Measurements from ENCODE around the gene RHBG.

RHBG gene

DNA sequence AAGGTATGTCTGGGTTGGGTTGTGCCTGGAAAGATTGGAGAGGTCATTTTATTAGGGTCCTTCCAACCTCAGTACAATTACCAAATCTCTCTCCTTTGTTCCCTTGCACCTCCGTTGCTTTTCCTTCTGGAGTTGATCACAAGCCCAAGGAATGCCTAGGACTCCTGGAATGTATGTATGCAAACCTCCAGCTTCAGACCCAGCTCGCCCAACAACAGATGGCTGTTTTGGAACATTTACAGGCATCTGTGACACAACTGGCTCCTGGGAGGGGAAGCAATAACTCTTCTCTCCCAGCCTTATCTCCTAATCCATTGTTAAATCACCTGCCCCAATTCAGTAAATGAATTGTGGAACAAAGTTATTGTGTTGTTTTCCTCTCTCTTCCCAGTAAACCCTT lies 22.4 kb upstream of the RHBG start:
- TF ChIP-seq ZBTB7A (IDR thresholded peaks at IDR 0.05; ENCODE audit: low read depth) (no peak), TAF1 (IDR thresholded peaks at IDR 0.05; ENCODE audit: low read depth) (no peak), FOXM1 (IDR thresholded peaks at IDR 0.05; ENCODE audit: borderline replicate concordance, low read depth) (no peak), EGR1 (IDR thresholded peaks at IDR 0.05) (no peak), NFIC (IDR thresholded peaks at IDR 0.05) (no peak), RAD21 (IDR thresholded peaks at IDR 0.05; ENCODE audit: low read depth) (no peak), TCF12 (IDR thresholded peaks at IDR 0.05; ENCODE audit: low read depth) (no peak), YY1 (IDR thresholded peaks at IDR 0.05; ENCODE audit: low read depth) (no peak), CREB1 (IDR thresholded peaks at IDR 0.05; ENCODE audit: low read depth) (no peak), EP300 (IDR thresholded peaks at IDR 0.05; ENCODE audit: borderline replicate concordance) (no peak), TEAD4 (IDR thresholded peaks at IDR 0.05) (no peak), CEBPB (IDR thresholded peaks at IDR 0.05) (no peak)
- TF ChIP-seq, protein P1, sequence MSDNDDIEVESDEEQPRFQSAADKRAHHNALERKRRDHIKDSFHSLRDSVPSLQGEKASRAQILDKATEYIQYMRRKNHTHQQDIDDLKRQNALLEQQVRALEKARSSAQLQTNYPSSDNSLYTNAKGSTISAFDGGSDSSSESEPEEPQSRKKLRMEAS (IDR thresholded peaks at IDR 0.05) = no peak
- TF ChIP-seq, protein P2, sequence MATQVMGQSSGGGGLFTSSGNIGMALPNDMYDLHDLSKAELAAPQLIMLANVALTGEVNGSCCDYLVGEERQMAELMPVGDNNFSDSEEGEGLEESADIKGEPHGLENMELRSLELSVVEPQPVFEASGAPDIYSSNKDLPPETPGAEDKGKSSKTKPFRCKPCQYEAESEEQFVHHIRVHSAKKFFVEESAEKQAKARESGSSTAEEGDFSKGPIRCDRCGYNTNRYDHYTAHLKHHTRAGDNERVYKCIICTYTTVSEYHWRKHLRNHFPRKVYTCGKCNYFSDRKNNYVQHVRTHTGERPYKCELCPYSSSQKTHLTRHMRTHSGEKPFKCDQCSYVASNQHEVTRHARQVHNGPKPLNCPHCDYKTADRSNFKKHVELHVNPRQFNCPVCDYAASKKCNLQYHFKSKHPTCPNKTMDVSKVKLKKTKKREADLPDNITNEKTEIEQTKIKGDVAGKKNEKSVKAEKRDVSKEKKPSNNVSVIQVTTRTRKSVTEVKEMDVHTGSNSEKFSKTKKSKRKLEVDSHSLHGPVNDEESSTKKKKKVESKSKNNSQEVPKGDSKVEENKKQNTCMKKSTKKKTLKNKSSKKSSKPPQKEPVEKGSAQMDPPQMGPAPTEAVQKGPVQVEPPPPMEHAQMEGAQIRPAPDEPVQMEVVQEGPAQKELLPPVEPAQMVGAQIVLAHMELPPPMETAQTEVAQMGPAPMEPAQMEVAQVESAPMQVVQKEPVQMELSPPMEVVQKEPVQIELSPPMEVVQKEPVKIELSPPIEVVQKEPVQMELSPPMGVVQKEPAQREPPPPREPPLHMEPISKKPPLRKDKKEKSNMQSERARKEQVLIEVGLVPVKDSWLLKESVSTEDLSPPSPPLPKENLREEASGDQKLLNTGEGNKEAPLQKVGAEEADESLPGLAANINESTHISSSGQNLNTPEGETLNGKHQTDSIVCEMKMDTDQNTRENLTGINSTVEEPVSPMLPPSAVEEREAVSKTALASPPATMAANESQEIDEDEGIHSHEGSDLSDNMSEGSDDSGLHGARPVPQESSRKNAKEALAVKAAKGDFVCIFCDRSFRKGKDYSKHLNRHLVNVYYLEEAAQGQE (IDR thresholded peaks at IDR 0.05; ENCODE audit: low read depth) = no peak
- TF ChIP-seq, protein P3, sequence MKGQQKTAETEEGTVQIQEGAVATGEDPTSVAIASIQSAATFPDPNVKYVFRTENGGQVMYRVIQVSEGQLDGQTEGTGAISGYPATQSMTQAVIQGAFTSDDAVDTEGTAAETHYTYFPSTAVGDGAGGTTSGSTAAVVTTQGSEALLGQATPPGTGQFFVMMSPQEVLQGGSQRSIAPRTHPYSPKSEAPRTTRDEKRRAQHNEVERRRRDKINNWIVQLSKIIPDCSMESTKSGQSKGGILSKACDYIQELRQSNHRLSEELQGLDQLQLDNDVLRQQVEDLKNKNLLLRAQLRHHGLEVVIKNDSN (IDR thresholded peaks at IDR 0.05) = no peak

GRCh38 chr1:156347331-156347730 lies 21.7 kb upstream of the RHBG start:
- TF ChIP-seq RAD21 (IDR thresholded peaks at IDR 0.05; ENCODE audit: low read depth) = no peak
- TF ChIP-seq NFIC (IDR thresholded peaks at IDR 0.05) = no peak
- no peak for TF ChIP-seq CEBPB (IDR thresholded peaks at IDR 0.05)
- TF ChIP-seq, protein P1 (IDR thresholded peaks at IDR 0.05) = no peak
- TF ChIP-seq TEAD4 (IDR thresholded peaks at IDR 0.05) = no peak
- no peak for TF ChIP-seq ZBTB7A (IDR thresholded peaks at IDR 0.05; ENCODE audit: low read depth)

- TF ChIP-seq FOXM1 (IDR thresholded peaks at IDR 0.05; ENCODE audit: borderline replicate concordance, low read depth) (no peak), TCF12 (IDR thresholded peaks at IDR 0.05; ENCODE audit: low read depth) (no peak), CREB1 (IDR thresholded peaks at IDR 0.05; ENCODE audit: low read depth) (no peak), TAF1 (IDR thresholded peaks at IDR 0.05; ENCODE audit: low read depth) (no peak), EGR1 (IDR thresholded peaks at IDR 0.05) (no peak), RAD21 (IDR thresholded peaks at IDR 0.05; ENCODE audit: low read depth) (no peak), EP300 (IDR thresholded peaks at IDR 0.05; ENCODE audit: borderline replicate concordance) (no peak), YY1 (IDR thresholded peaks at IDR 0.05; ENCODE audit: low read depth) (no peak), TEAD4 (IDR thresholded peaks at IDR 0.05) (no peak), NFIC (IDR thresholded peaks at IDR 0.05) (no peak), ZBTB7A (IDR thresholded peaks at IDR 0.05; ENCODE audit: low read depth) (no peak)
- TF ChIP-seq, protein P3 (IDR thresholded peaks at IDR 0.05) = no peak
- TF ChIP-seq, protein P2 (IDR thresholded peaks at IDR 0.05; ENCODE audit: low read depth) = no peak
Measured at GRCh38 chr1:156356262-156356874, 12.6 kb upstream of the RHBG start.

DNA sequence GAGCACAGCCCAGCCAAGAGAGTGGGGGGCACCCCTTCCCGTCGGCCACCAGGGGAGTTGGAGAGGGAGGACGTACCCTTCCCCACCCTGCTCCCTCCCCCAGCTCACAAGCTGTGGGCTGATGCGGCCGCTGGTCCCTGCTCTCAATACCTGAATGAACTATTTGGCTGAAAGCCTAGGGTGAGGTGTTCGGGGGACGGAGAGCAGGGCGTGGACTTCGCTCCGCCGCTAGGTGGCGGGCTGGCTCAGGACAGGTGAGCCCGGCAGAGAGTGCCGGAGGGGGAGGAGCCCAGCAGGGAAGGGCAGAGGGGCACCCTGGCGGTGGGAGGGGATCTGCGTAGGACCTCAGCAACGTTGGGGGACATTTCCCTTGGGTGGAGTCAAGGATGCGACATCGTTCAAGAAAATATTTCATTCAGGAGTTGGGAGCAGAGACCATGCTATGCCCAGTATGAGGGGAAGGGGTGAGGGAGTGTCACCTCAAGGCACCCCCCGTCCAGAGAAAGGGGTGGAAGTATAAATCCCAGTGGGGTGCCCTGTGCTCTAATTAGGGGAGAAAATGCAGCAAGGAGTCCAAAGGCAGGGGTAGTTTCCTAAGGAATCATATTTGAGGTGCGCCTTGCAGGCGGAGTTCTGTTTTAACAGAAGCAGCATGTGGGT lies 12.0 kb upstream of the RHBG start:
- peak; percentile 78; the same call in 1 of the 2 replicates for TF ChIP-seq ZBTB7A (IDR thresholded peaks at IDR 0.05; ENCODE audit: low read depth)
- TF ChIP-seq, protein P2 (IDR thresholded peaks at IDR 0.05; ENCODE audit: low read depth) = no peak
- TF ChIP-seq, protein P3 (IDR thresholded peaks at IDR 0.05) = no peak
- TF ChIP-seq NFIC (IDR thresholded peaks at IDR 0.05) = peak; percentile 33; the same call in 1 of the 2 replicates
- TF ChIP-seq, protein P1 (IDR thresholded peaks at IDR 0.05) = peak; percentile 19; the same call in 1 of the 2 replicates
- peak; percentile 63; the same call in 1 of the 2 replicates for TF ChIP-seq RAD21 (IDR thresholded peaks at IDR 0.05; ENCODE audit: low read depth)

Data from Ishikawa (cell line).